ENCODE data around the gene WDR1. TPM values are rescaled to one million over a fixed set of nuclear protein-coding genes. Genes with fewer than 3 reads are reported as not detected.

Gene WDR1
- total and polyA plus RNA-seq, 3 donors from 2014 or later: 165 to 295 (median 168) TPM

GRCh38 chr4:10066670-10067651, 49.6 kb downstream of the WDR1 start:
- Histone ChIP-seq H3K4me3 (no peak overlapping the region), H3K36me3 (ENCODE audit: low read depth, missing control alignments) (no peaks in the 10 kb centered on the region), H3K9me3 (no peaks in the 10 kb centered on the region), H3K27ac (no peak overlapping the region), H3K4me1 (no peaks in the 10 kb centered on the region), H3K27me3 (no peaks in the 10 kb centered on the region)
- DNase-seq: no peak
- no peak for TF ChIP-seq CTCF (IDR thresholded peaks at IDR 0.05)
- TF ChIP-seq POLR2A (IDR thresholded peaks at IDR 0.05): no peak
- 87 to 94% methylated on average over 15 of the region's 15 CpGs for WGBS, 2 donors
- intact Hi-C loops (cut with DNase I; ENCODE audit: low total_unique reads): no loop called here

GRCh38 chr4:10066206-10066605, 50.4 kb downstream of the WDR1 start:
- 49 to 93% methylated on average over 2 of the region's 2 CpGs for WGBS, 2 donors
- Histone ChIP-seq H3K27me3 (no peaks in the 10 kb centered on the region), H3K36me3 (ENCODE audit: low read depth, missing control alignments) (no peaks in the 10 kb centered on the region), H3K9me3 (no peaks in the 10 kb centered on the region), H3K27ac (no peak overlapping the region), H3K4me1 (no peaks in the 10 kb centered on the region), H3K4me3 (no peak overlapping the region)
- intact Hi-C loops (cut with DNase I; ENCODE audit: low total_unique reads): no loop called here
- TF ChIP-seq CTCF (IDR thresholded peaks at IDR 0.05) (no peak), POLR2A (IDR thresholded peaks at IDR 0.05) (no peak)
- no peak for DNase-seq

GRCh38 chr4:10063544-10064300, 52.9 kb downstream of the WDR1 start:
- peak; percentile 80 for DNase-seq
- Histone ChIP-seq H3K9me3 (no peaks in the 10 kb centered on the region), H3K36me3 (ENCODE audit: low read depth, missing control alignments) (no peaks in the 10 kb centered on the region), H3K4me3 (no peak overlapping the region), H3K27me3 (no peaks in the 10 kb centered on the region), H3K27ac (no peak overlapping the region), H3K4me1 (no peaks in the 10 kb centered on the region)
- WGBS, 2 donors: 47 to 67% methylated on average over 9 of the region's 9 CpGs
- intact Hi-C loops (cut with DNase I; ENCODE audit: low total_unique reads): no loop called here
- TF ChIP-seq CTCF (IDR thresholded peaks at IDR 0.05) (peak; percentile 48 to 54 (median 49)), POLR2A (IDR thresholded peaks at IDR 0.05) (no peak)

- no peak overlapping the region for H3K27ac ChIP-seq
- TF ChIP-seq CTCF (IDR thresholded peaks at IDR 0.05) (no peak), POLR2A (IDR thresholded peaks at IDR 0.05) (no peak)
- intact Hi-C loops (cut with DNase I; ENCODE audit: low total_unique reads): no loop called here
- no peaks in the 10 kb centered on the region for H3K27me3 ChIP-seq
- no peak overlapping the region for H3K4me3 ChIP-seq
- no peak for DNase-seq
- WGBS, 2 donors: 87 to 97% methylated on average over 3 of the region's 3 CpGs
- H3K36me3 ChIP-seq (ENCODE audit: low read depth, missing control alignments): no peaks in the 10 kb centered on the region
- no peaks in the 10 kb centered on the region for H3K4me1 ChIP-seq
- no peaks in the 10 kb centered on the region for H3K9me3 ChIP-seq
Observed at GRCh38 chr4:10061650-10062415, 54.8 kb downstream of the WDR1 start.

All from testis (tissue), 3 donors.